Psoas muscle (tissue), 8 donors: ENCODE measurements around the gene IGFBP7. TPM values are rescaled to one million over a fixed set of nuclear protein-coding genes. Genes with fewer than 3 reads are reported as not detected.

Experiments used
- ATAC-seq, 4 donors: fragments of 200-7000 bp; cut with Tn5 transposase; one replicate each; pipeline ENCODE4 v1.9.1; 2020; ENCODE audit warnings: moderate library complexity in 3 of 4, mild to moderate bottlenecking in 2 of 4
- DNase-seq, 2 donors: peaks; one replicate each; pipeline ENCODE4 v3.0.0-alpha.2; 2020
- H3K27ac ChIP-seq: fragments of 200-600 bp; one replicate; pipeline ENCODE4 v1.8.0; 2022
- H3K27me3 ChIP-seq, 3 donors: fragments of 200-600 bp in 1 of 3; one replicate each; pipeline versions ENCODE4 v1.6.1 to v1.8.0; 2013 to 2022; ENCODE audit warnings: low read length in 2 of 3, mild to moderate bottlenecking in 2 of 3, moderate library complexity in 1 of 3; ENCODE audit not compliant: insufficient read depth in 3 of 3
- H3K36me3 ChIP-seq, 2 donors: fragments of 200-600 bp in 1 of 2; one replicate each; pipeline versions ENCODE4 v1.6.1 to v1.8.0; 2013 to 2022; ENCODE audit warnings: low read depth in 1 of 2, mild to moderate bottlenecking in 1 of 2, moderate library complexity in 1 of 2; ENCODE audit not compliant: insufficient read depth in 1 of 2
- H3K4me1 ChIP-seq: fragments of 200-600 bp; one replicate; pipeline ENCODE4 v1.8.0; 2022
- H3K4me3 ChIP-seq: fragments of 200-600 bp; one replicate; pipeline ENCODE4 v1.8.0; 2022; ENCODE audit warnings: mild to moderate bottlenecking
- H3K9me3 ChIP-seq: fragments of 200-600 bp; one replicate; pipeline ENCODE4 v1.8.0; 2022
- CTCF ChIP-seq: fragments of 200-600 bp; IDR thresholded peaks from one replicate; pipeline ENCODE4 v1.8.0; 2022; ENCODE audit warnings: antibody characterized with exemption
- WGBS, 3 donors: extraction: QIAGEN DNeasy Blood & Tissue Kit; methylation state at CpG; one replicate each; pipeline versions ENCODE4 v1.1.6 to v1.1.7; 2013; 5-methylcytosine and 5-hydroxymethylcytosine counted together
- intact Hi-C, 2 donors: fragments of 100-400 bp; cut with DNase I; formaldehyde crosslinking; loops; one replicate each; pipeline versions ENCODE4 v1.11.0 to v1.14.2; 2022
- polyA plus RNA-seq, 3 donors: library from polyadenylated mRNA; stranded (reverse); fragments of 200-250 nt; gene quantifications; one replicate each; pipeline ENCODE4 v1.2.3, GENCODE V29; 2013
- total RNA-seq, 4 donors: library from RNA; stranded (reverse); fragmentation: NEBNext Ultra II Directional in 2 of 4; extraction: Animal tissue kit (Norgen Biotek cat#: 25700) in 2 of 4; gene quantifications; one replicate each; pipeline versions ENCODE4 v1.2.1 to v1.2.4, GENCODE V29; 2021 to 2023
- donor health status: healthy with polysubstance abuse.
- donor health status: DM: no; HTN: no; CAD: no; lungs with moderate emphysema.
- donor health status: Bipolar disorder and iron deficiency.
- donor health status: healthy.
- donor health status: DM: yes; HTN: yes; CAD: no.
- donor health status: DM: no; HTN: no; CAD: no.
- donor health status: DM: no; HTN: no; CAD: no.
- donor health status: DM: yes; HTN: yes; CAD: no.

The IGFBP7 gene
- total and polyA plus RNA-seq, 7 donors, result 82.4 to 175 (median 99.7) TPM

GRCh38 chr4:57147335-57148060 lies 37.3 kb upstream of the IGFBP7 start:
- TF ChIP-seq CTCF, result no peak
- 60 to 77% (median 66%) methylated on average over 9 of the region's 9 CpGs for WGBS, 3 donors
- intact Hi-C loops, result no loop called here
- Histone ChIP-seq H3K27ac (no peak overlapping the region), H3K27me3 (no peaks in the 10 kb centered on the region), H3K9me3 (no peaks in the 10 kb centered on the region), H3K4me1 (no peaks in the 10 kb centered on the region), H3K36me3 (no peaks in the 10 kb centered on the region), H3K4me3 (no peak overlapping the region)
- ATAC-seq (no peak), DNase-seq (no peak)

GRCh38 chr4:57146444-57146843 lies 36.3 kb upstream of the IGFBP7 start:
- WGBS, 3 donors, result 86 to 91% (median 87%) methylated on average over 4 of the region's 4 CpGs
- Histone ChIP-seq H3K9me3 (no peaks in the 10 kb centered on the region), H3K27me3 (no peaks in the 10 kb centered on the region), H3K27ac (no peak overlapping the region), H3K4me3 (no peak overlapping the region), H3K36me3 (no peaks in the 10 kb centered on the region), H3K4me1 (no peaks in the 10 kb centered on the region)
- intact Hi-C loops, result no loop called here
- no peak for ATAC-seq
- DNase-seq, result no peak
- TF ChIP-seq CTCF, result no peak

GRCh38 chr4:57144466-57144865 lies 34.3 kb upstream of the IGFBP7 start:
- no peak for TF ChIP-seq CTCF
- intact Hi-C loops, result no loop called here
- no peaks in the 10 kb centered on the region for H3K36me3 ChIP-seq
- 98 to 100% (median 98%) methylated on average over 2 of the region's 2 CpGs for WGBS, 3 donors
- DNase-seq (no peak), ATAC-seq (no peak)
- H3K27ac ChIP-seq, result no peak overlapping the region
- H3K4me1 ChIP-seq, result no peaks in the 10 kb centered on the region
- H3K4me3 ChIP-seq, result no peak overlapping the region
- no peaks in the 10 kb centered on the region for H3K9me3 ChIP-seq
- H3K27me3 ChIP-seq, result no peaks in the 10 kb centered on the region

GRCh38 chr4:57139783-57140182 lies 29.6 kb upstream of the IGFBP7 start:
- H3K4me3 ChIP-seq, result no peak overlapping the region
- no peaks in the 10 kb centered on the region for H3K4me1 ChIP-seq
- H3K27me3 ChIP-seq, result no peaks in the 10 kb centered on the region
- no peaks in the 10 kb centered on the region for H3K9me3 ChIP-seq
- H3K27ac ChIP-seq, result no peak overlapping the region
- ATAC-seq (no peak), DNase-seq (no peak)
- intact Hi-C loops, result no loop called here
- no peak for TF ChIP-seq CTCF
- no peaks in the 10 kb centered on the region for H3K36me3 ChIP-seq

- no peak for TF ChIP-seq CTCF
- DNase-seq (no peak), ATAC-seq (no peak)
- Histone ChIP-seq H3K4me1 (no peaks in the 10 kb centered on the region), H3K9me3 (no peaks in the 10 kb centered on the region), H3K4me3 (no peak overlapping the region), H3K27ac (no peak overlapping the region), H3K27me3 (no peaks in the 10 kb centered on the region), H3K36me3 (no peaks in the 10 kb centered on the region)
- intact Hi-C loops, result no loop called here
These were observed 27.1 kb upstream of the IGFBP7 start for GRCh38 chr4:57137261-57137660.
